Measurements from ENCODE around the gene PCDHB11. TPM values are rescaled to one million over a fixed set of nuclear protein-coding genes. Genes with fewer than 3 reads are reported as not detected.
"Not testable (repeated sequence)": the region's sequence is repeated elsewhere in the genome, so short reads cannot be mapped to it uniquely, and the experiment has no call there.

Gene PCDHB11
- total and polyA plus RNA-seq, 2 of the 8 experiments (the other 6 are each of a cell fraction or from before 2014, with no cell fraction given): 0.50 to 0.86 TPM

DNA sequence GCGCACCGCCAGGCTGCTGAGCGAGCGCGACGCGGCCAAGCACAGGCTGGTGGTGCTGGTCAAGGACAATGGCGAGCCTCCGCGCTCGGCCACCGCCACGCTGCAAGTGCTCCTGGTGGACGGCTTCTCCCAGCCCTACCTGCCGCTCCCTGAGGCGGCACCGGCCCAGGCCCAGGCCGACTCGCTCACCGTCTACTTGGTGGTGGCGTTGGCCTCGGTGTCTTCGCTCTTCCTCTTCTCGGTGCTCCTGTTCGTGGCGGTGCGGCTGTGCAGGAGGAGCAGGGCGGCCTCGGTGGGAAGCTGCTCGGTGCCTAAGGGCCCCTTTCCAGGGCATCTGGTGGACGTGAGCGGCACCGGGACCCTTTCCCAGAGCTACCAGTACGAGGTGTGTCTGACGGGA lies 2.2 kb downstream of the PCDHB11 start:
- FAIRE-seq; H2BK20ac ChIP-seq (ENCODE audit: low read length); H4K20me1 ChIP-seq (replicated peaks in 1 of 2; ENCODE audit: control insufficient read depth in 1 of 2, insufficient read depth in 2 of 2, low read length in 2 of 2); H2BK15ac ChIP-seq (ENCODE audit: low read length); H3K79me2 ChIP-seq (ENCODE audit: control insufficient read depth in 1 of 2, insufficient read depth in 2 of 2, low read length in 2 of 2); H2BK12ac ChIP-seq (ENCODE audit: low read depth, low read length); H3K18ac ChIP-seq (ENCODE audit: extremely low read depth, low read length); H3K9me3 ChIP-seq (ENCODE audit: insufficient read depth in 2 of 2, low read depth in 1 of 2, low read length in 1 of 2); H4K91ac ChIP-seq (replicated peaks; ENCODE audit: insufficient read length, low read length); H3K23me2 ChIP-seq (ENCODE audit: low read depth, low read length); H3K27me3 ChIP-seq (replicated peaks in 1 of 4; ENCODE audit: control insufficient read depth in 3 of 4, extremely low read depth in 1 of 4, insufficient read depth in 3 of 4, low read length in 3 of 4); H2BK5ac ChIP-seq (ENCODE audit: low read depth, low read length); H3K27ac ChIP-seq (ENCODE audit: low read depth, low read length); DNase-seq (ENCODE audit: low read depth in 1 of 2, low spot score in 2 of 2); H3K23ac ChIP-seq (ENCODE audit: insufficient read length); H4K8ac ChIP-seq (ENCODE audit: extremely low read depth, insufficient read depth, low read length); H3K36me3 ChIP-seq (ENCODE audit: control insufficient read depth in 2 of 4, insufficient read depth in 4 of 4, low read length in 3 of 4); H3K4me3 ChIP-seq (ENCODE audit: extremely low read depth in 1 of 4, insufficient read depth in 2 of 4, low read depth in 3 of 4, low read length in 4 of 4); H4K5ac ChIP-seq (ENCODE audit: insufficient read length, low read depth, low read length); H3K4me1 ChIP-seq (replicated peaks in 1 of 4; ENCODE audit: control insufficient read depth in 3 of 4, insufficient read depth in 4 of 4, low read length in 3 of 4); H3K4me2 ChIP-seq (ENCODE audit: insufficient read depth in 1 of 2, low read depth in 2 of 2, low read length in 2 of 2); H3K9ac ChIP-seq (replicated peaks in 1 of 4; ENCODE audit: extremely low read depth in 1 of 4, low read depth in 3 of 4, low read length in 3 of 4); H3K56ac ChIP-seq (replicated peaks; ENCODE audit: insufficient read length, low read depth, low read length); H2BK120ac ChIP-seq (replicated peaks; ENCODE audit: low read depth, low read length); H3K79me1 ChIP-seq (ENCODE audit: low read depth, low read length); H2AK5ac ChIP-seq (ENCODE audit: low read depth, low read length); H3K4ac ChIP-seq (replicated peaks; ENCODE audit: insufficient read length, low read depth, low read length); H2AFZ ChIP-seq (ENCODE audit: low read length); H3K14ac ChIP-seq (ENCODE audit: insufficient read length): not testable (repeated sequence)
- ChIA-PET POLR2A (ENCODE audit: partially characterized antibody) (interaction anchor here (0.6 kb wide), 1 partner anchor 279 kb away, joined by 3 read pairs; no protein-coding TSS in a partner anchor), CTCF (ENCODE audit: partially characterized antibody) (interaction anchor here (0.6 to 2.3 kb wide), 13 partner anchors 9 to 654 kb away, joined by 3 to 12 read pairs (median 4); partner anchors contain the start of genes PCDHB10, PCDHB14, PCDHB16 and PCDHB4)
- WGBS, 2 experiments (ENCODE audit: extremely low coverage in 1 of 2, insufficient coverage in 1 of 2, insufficient read length in 1 of 2, insufficient replicate concordance in 2 of 2, low coverage in 1 of 2, low lambda C conversion rate in 2 of 2, missing lambda C conversion rate in 1 of 2): 91% methylated on average over 11 of the region's 35 CpGs; no CpG with 5 or more reads in 1 of the 2 experiments
